ENCODE data around the gene LHX3. TPM values are rescaled to one million over a fixed set of nuclear protein-coding genes. Genes with fewer than 3 reads are reported as not detected.

LHX3 gene
- total RNA-seq, 3 donors from 2014 or later: not detected

- H3K4me1 ChIP-seq: no peaks in the 10 kb centered on the region
- no peak overlapping the region for H3K4me3 ChIP-seq
- DNase-seq (ENCODE audit: low spot score in 2 of 2): no peak
- TF ChIP-seq CTCF (IDR thresholded peaks at IDR 0.05) (no peak), POLR2A (IDR thresholded peaks at IDR 0.05) (no peak), POLR2AphosphoS5 (IDR thresholded peaks at IDR 0.05) (no peak)
- no peaks in the 10 kb centered on the region for H3K36me3 ChIP-seq
- intact Hi-C loops (cut with DNase I; ENCODE audit: low total_unique reads): no loop called here
- H3K27ac ChIP-seq: no peak overlapping the region
- H3K9me3 ChIP-seq: no peaks in the 10 kb centered on the region
- H3K27me3 ChIP-seq: no peaks in the 10 kb centered on the region
These were observed 25.4 kb upstream of the LHX3 start for GRCh38 chr9:136230365-136230764.

GRCh38 chr9:136229096-136230065 lies 24.5 kb upstream of the LHX3 start:
- Histone ChIP-seq H3K9me3 (no peaks in the 10 kb centered on the region), H3K4me3 (no peak overlapping the region)
- intact Hi-C loops (cut with DNase I; ENCODE audit: low total_unique reads): no loop called here

GRCh38 chr9:136228107-136228875 lies 23.4 kb upstream of the LHX3 start:
- H3K36me3 ChIP-seq: no peaks in the 10 kb centered on the region
- H3K4me1 ChIP-seq: no peaks in the 10 kb centered on the region

More at GRCh38 chr9:136229096-136230065, 24.5 kb upstream of the LHX3 start:
- no peak overlapping the region for H3K27ac ChIP-seq
- TF ChIP-seq POLR2AphosphoS5 (IDR thresholded peaks at IDR 0.05) (no peak), CTCF (IDR thresholded peaks at IDR 0.05) (no peak), POLR2A (IDR thresholded peaks at IDR 0.05) (no peak)
- no peaks in the 10 kb centered on the region for H3K4me1 ChIP-seq
- no peaks in the 10 kb centered on the region for H3K27me3 ChIP-seq
- peak in 1 of 2 donors; percentile 27 for DNase-seq (ENCODE audit: low spot score in 2 of 2)
- no peaks in the 10 kb centered on the region for H3K36me3 ChIP-seq

GRCh38 chr9:136226680-136227407 lies 21.9 kb upstream of the LHX3 start:
- H3K36me3 ChIP-seq: no peaks in the 10 kb centered on the region
- TF ChIP-seq POLR2A (IDR thresholded peaks at IDR 0.05) (no peak), CTCF (IDR thresholded peaks at IDR 0.05) (no peak), POLR2AphosphoS5 (IDR thresholded peaks at IDR 0.05) (no peak)
- intact Hi-C loops (cut with DNase I; ENCODE audit: low total_unique reads): no loop called here
- no peak overlapping the region for H3K27ac ChIP-seq
- no peak overlapping the region for H3K4me3 ChIP-seq
- H3K4me1 ChIP-seq: no peaks in the 10 kb centered on the region
- H3K9me3 ChIP-seq: no peaks in the 10 kb centered on the region
- DNase-seq (ENCODE audit: low spot score in 2 of 2): no peak
- H3K27me3 ChIP-seq: no peaks in the 10 kb centered on the region

More at GRCh38 chr9:136228107-136228875, 23.4 kb upstream of the LHX3 start:
- H3K4me3 ChIP-seq: no peak overlapping the region
- TF ChIP-seq POLR2AphosphoS5 (IDR thresholded peaks at IDR 0.05) (no peak), POLR2A (IDR thresholded peaks at IDR 0.05) (no peak), CTCF (IDR thresholded peaks at IDR 0.05) (no peak)
- H3K27me3 ChIP-seq: no peaks in the 10 kb centered on the region
- no peak overlapping the region for H3K27ac ChIP-seq
- no peak for DNase-seq (ENCODE audit: low spot score in 2 of 2)
- H3K9me3 ChIP-seq: no peaks in the 10 kb centered on the region
- intact Hi-C loops (cut with DNase I; ENCODE audit: low total_unique reads): no loop called here

Measured in breast epithelium (tissue), 4 donors.